Renal pelvis (tissue), 4 donors: ENCODE measurements around the gene CDHR1. TPM values are rescaled to one million over a fixed set of nuclear protein-coding genes. Genes with fewer than 3 reads are reported as not detected.
A peak's percentile ranks its signal among the peaks of the same experiment; 100 is the strongest.

Source experiments
- DNase-seq: peaks from one replicate; pipeline ENCODE4 v3.0.0-alpha.2; 2013
- polyA plus RNA-seq, 3 donors: library from polyadenylated mRNA; unstranded; fragments of 120-200 nt; gene quantifications; one replicate each; pipeline ENCODE4 v1.2.1, GENCODE V29; 2013; ENCODE audit not compliant: insufficient read length in 3 of 3

CDHR1 gene
- polyA plus RNA-seq, 3 donors, result 0.65 to 1.3 (median 1.2) TPM

- no peak for DNase-seq
Measured at GRCh38 chr10:84262190-84262956, 68.0 kb downstream of the CDHR1 start.

DNA sequence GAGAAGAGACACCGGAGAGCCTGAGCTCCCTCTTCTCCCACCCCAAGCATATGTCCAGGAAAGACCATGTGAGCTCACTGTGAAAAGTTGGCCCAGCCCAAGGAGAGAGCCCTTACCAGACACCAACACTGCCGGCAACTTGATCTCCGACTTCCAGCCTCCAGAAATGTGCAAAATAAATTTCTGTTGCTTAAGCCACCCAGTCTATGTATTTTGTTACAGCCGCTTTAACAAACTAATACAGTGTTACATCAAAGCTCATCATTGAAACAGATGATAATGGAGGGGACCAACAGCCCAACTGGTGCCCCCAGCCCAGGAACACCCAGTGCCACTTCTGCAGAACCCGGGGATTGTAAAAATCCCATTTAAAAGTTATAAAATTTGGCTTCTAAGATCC, 69.4 kb downstream of the CDHR1 start:
- DNase-seq, result no peak

GRCh38 chr10:84264611-84265141, 70.3 kb downstream of the CDHR1 start:
- peak; percentile 29 for DNase-seq

DNA sequence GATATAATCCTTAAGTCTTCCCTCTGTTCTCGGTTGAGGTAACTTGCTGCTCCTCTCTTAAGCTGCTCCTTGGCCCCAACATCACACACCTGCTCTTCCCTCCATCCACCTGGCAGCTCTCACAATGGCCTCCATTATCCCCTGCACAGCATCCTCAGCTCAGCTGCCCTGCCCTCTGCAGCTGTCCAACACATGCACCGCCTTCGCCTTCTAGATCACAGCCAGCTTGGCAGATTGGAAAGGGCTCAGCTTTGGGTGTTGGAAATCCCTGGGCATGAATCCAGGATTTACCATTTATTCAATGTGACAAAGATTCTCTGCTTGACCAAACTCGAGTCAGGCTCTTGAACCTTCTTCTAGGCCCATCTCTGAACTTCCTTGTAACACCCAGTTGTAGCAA, 71.1 kb downstream of the CDHR1 start:
- no peak for DNase-seq

- DNase-seq, result no peak
Measured at GRCh38 chr10:84267503-84268126, 73.3 kb downstream of the CDHR1 start.

GRCh38 chr10:84269162-84269561, 74.8 kb downstream of the CDHR1 start:
- DNase-seq, result no peak

Other genes with a start within 250 kb of the CDHR1 start
- 100 to 1,000 TPM; 161 to 165 (median 164) TPM for gene GHITM, start 55.0 kb upstream of the CDHR1 start, polyA plus RNA-seq
- under 1 TPM; 0.43 to 0.97 (median 0.78) TPM for gene GPR15LG, start 20.7 kb upstream of the CDHR1 start, polyA plus RNA-seq
- gene LRIT2, start 31.0 kb downstream of the CDHR1 start, polyA plus RNA-seq, result not detected
- not detected for gene LRIT1, start 47.0 kb downstream of the CDHR1 start, polyA plus RNA-seq
- gene RGR, start 50.5 kb downstream of the CDHR1 start, polyA plus RNA-seq, result under 1 TPM in 1 of 3 donors, not detected in 2; 0.10 TPM
- gene CCSER2, start 134.1 kb downstream of the CDHR1 start, polyA plus RNA-seq, result 10 to 100 TPM; 24.7 to 28.5 (median 24.8) TPM